H7 (cell line): ENCODE measurements around the gene EIF2B1. TPM values are rescaled to one million over a fixed set of nuclear protein-coding genes. Genes with fewer than 3 reads are reported as not detected.
"Not testable (repeated sequence)": the region's sequence is repeated elsewhere in the genome, so short reads cannot be mapped to it uniquely, and the experiment has no call there.

Source experiments
- DNase-seq: peaks from one replicate; pipeline ENCODE4 v3.0.0; 2012
- H3K27me3 ChIP-seq: 2 replicates; pipeline ENCODE4 v1.6.0; 2011; ENCODE audit warnings: mild to moderate bottlenecking, low read length; ENCODE audit not compliant: control insufficient read depth, insufficient read depth
- H3K36me3 ChIP-seq: replicated peaks from 2 replicates; pipeline ENCODE4 v1.5.1; 2011; ENCODE audit warnings: low read length; ENCODE audit not compliant: control insufficient read depth, insufficient read depth
- H3K4me3 ChIP-seq: 2 replicates; pipeline ENCODE4 v1.5.1; 2011; ENCODE audit warnings: low read depth, mild to moderate bottlenecking, control low read depth, low read length, moderate library complexity; ENCODE audit not compliant: insufficient read depth
- total RNA-seq: library from RNA; depleted of rRNA; stranded (reverse); fragments of >200 nt; shearing (Covaris generic); gene quantifications from 2 replicates; pipeline ENCODE4 v1.2.3, GENCODE V29; 2014

The EIF2B1 gene
- total RNA-seq, 1 experiment from 2014 or later: 61.1 TPM

GRCh38 chr12:123601602-123602489 lies 31.6 kb downstream of the EIF2B1 start, which contains the start of gene DDX55:
Gene DDX55 (plus strand): TSS chr12:123602099. CDS start chr12:123602149, 50 bp downstream.
- peak; percentile 92 for DNase-seq

GRCh38 chr12:123599721-123600120 lies 33.8 kb downstream of the EIF2B1 start:
- Histone ChIP-seq H3K36me3 (peaks cover 10% of the 10 kb centered on the region), H3K4me3 (no peak overlapping the region), H3K27me3 (no peaks in the 10 kb centered on the region)
- DNase-seq: no peak

More at GRCh38 chr12:123601602-123602489, 31.6 kb downstream of the EIF2B1 start, which contains the start of gene DDX55:
- Histone ChIP-seq H3K36me3 (peaks cover 15% of the 10 kb centered on the region), H3K4me3 (peak within 1 kb of the TSS; percentile 100), H3K27me3 (no peaks in the 10 kb centered on the region)

- H3K4me3 ChIP-seq: no peak overlapping the region
- no peak for DNase-seq
- peaks cover 8% of the 10 kb centered on the region for H3K36me3 ChIP-seq
- H3K27me3 ChIP-seq: no peaks in the 10 kb centered on the region
These were observed 34.2 kb downstream of the EIF2B1 start for GRCh38 chr12:123599310-123599709.

- DNase-seq: no peak
- Histone ChIP-seq H3K27me3 (no peaks in the 10 kb centered on the region), H3K4me3 (no peak overlapping the region), H3K36me3 (peaks cover 7% of the 10 kb centered on the region)
These were observed 35.0 kb downstream of the EIF2B1 start for GRCh38 chr12:123598522-123598921.

- no peak for DNase-seq
- no peaks in the 10 kb centered on the region for H3K27me3 ChIP-seq
- peaks cover 10% of the 10 kb centered on the region for H3K36me3 ChIP-seq
- no peak overlapping the region for H3K4me3 ChIP-seq
These were observed 36.4 kb downstream of the EIF2B1 start for GRCh38 chr12:123597100-123597499.

GRCh38 chr12:123595729-123596128 lies 37.8 kb downstream of the EIF2B1 start:
- DNase-seq: no peak
- Histone ChIP-seq H3K36me3 (peaks cover 15% of the 10 kb centered on the region), H3K4me3 (no peak overlapping the region), H3K27me3 (no peaks in the 10 kb centered on the region)

GRCh38 chr12:123591702-123592481 lies 41.6 kb downstream of the EIF2B1 start:
- Histone ChIP-seq H3K4me3 (no peak overlapping the region), H3K27me3 (no peaks in the 10 kb centered on the region), H3K36me3 (peaks cover 34% of the 10 kb centered on the region)
- DNase-seq: no peak

GRCh38 chr12:123580772-123581171 lies 52.7 kb downstream of the EIF2B1 start:
- DNase-seq: no peak
- Histone ChIP-seq H3K27me3 (no peaks in the 10 kb centered on the region), H3K4me3 (no peak overlapping the region)

GRCh38 chr12:123578829-123579228 lies 54.7 kb downstream of the EIF2B1 start:
- not testable (repeated sequence) for H3K4me3 ChIP-seq, DNase-seq, H3K27me3 ChIP-seq, H3K36me3 ChIP-seq

More at GRCh38 chr12:123580772-123581171, 52.7 kb downstream of the EIF2B1 start:
- H3K36me3 ChIP-seq: no peaks in the 10 kb centered on the region

GRCh38 chr12:123578243-123578642 lies 55.2 kb downstream of the EIF2B1 start:
- no peak for DNase-seq
- H3K36me3 ChIP-seq: no peaks in the 10 kb centered on the region
- no peaks in the 10 kb centered on the region for H3K27me3 ChIP-seq
- no peak overlapping the region for H3K4me3 ChIP-seq

- DNase-seq: no peak
- no peak overlapping the region for H3K4me3 ChIP-seq
- H3K36me3 ChIP-seq: no peaks in the 10 kb centered on the region
- no peaks in the 10 kb centered on the region for H3K27me3 ChIP-seq
These were observed 56.9 kb downstream of the EIF2B1 start for GRCh38 chr12:123576611-123577010.

GRCh38 chr12:123573870-123574269 lies 59.6 kb downstream of the EIF2B1 start:
- no peaks in the 10 kb centered on the region for H3K36me3 ChIP-seq
- H3K4me3 ChIP-seq: no peak overlapping the region
- no peaks in the 10 kb centered on the region for H3K27me3 ChIP-seq
- DNase-seq: no peak

- H3K4me3 ChIP-seq: no peak overlapping the region
- no peaks in the 10 kb centered on the region for H3K27me3 ChIP-seq
- no peak for DNase-seq
- H3K36me3 ChIP-seq: no peaks in the 10 kb centered on the region
These were observed 61.1 kb downstream of the EIF2B1 start for GRCh38 chr12:123572391-123572790.

- DNase-seq: peak; percentile 40
- no peaks in the 10 kb centered on the region for H3K27me3 ChIP-seq
- no peak overlapping the region for H3K4me3 ChIP-seq
- H3K36me3 ChIP-seq: no peaks in the 10 kb centered on the region
These were observed 62.1 kb downstream of the EIF2B1 start for GRCh38 chr12:123571343-123571813.
